ENCODE measurements around the gene CD80. TPM values are rescaled to one million over a fixed set of nuclear protein-coding genes. Genes with fewer than 3 reads are reported as not detected.
"Not testable (repeated sequence)": the region's sequence is repeated elsewhere in the genome, so short reads cannot be mapped to it uniquely, and the experiment has no call there.

Gene CD80
- total RNA-seq, 1 experiment from 2014 or later: not detected

- Histone ChIP-seq H3K4me3 (ENCODE audit: low read depth, low read length, poor library complexity, severe bottlenecking) (no peak overlapping the region), H3K27ac (ENCODE audit: low read depth, low read length, poor library complexity, severe bottlenecking) (no peak overlapping the region), H3K4me1 (ENCODE audit: insufficient read depth, low read length, poor library complexity, severe bottlenecking) (no peaks in the 10 kb centered on the region), H3K36me3 (ENCODE audit: insufficient read depth, low read length, poor library complexity, severe bottlenecking) (no peaks in the 10 kb centered on the region), H3K9me3 (ENCODE audit: low read depth, low read length, poor library complexity, severe bottlenecking) (no peaks in the 10 kb centered on the region), H3K27me3 (replicated peaks; ENCODE audit: insufficient read depth, low read depth, low read length, poor library complexity) (no peaks in the 10 kb centered on the region)
- CTCF ChIA-PET: no interaction called here
- no TSS peak for BruUV-seq (replicated peaks)
- POLR2A ChIA-PET (ENCODE audit: low non-redundant PET): no interaction called here
- TF ChIP-seq CTCF (conservative IDR thresholded peaks at IDR 0.05; ENCODE audit: low read depth, low read length) (no peak), EZH2 (IDR thresholded peaks at IDR 0.05; ENCODE audit: borderline replicate concordance, low read depth, low read length, poor library complexity, severe bottlenecking) (no peak)
- DNase-seq (ENCODE audit: low spot score): no peak
- intact Hi-C loops (cut with micrococcal nuclease; ENCODE audit: unreplicated experiment): no loop called here
These were observed 11.8 kb upstream of the CD80 start for GRCh38 chr3:119571230-119571629.

GRCh38 chr3:119570229-119570628, 10.8 kb upstream of the CD80 start:
- intact Hi-C loops (cut with micrococcal nuclease; ENCODE audit: unreplicated experiment): no loop called here
- Histone ChIP-seq H3K27me3 (replicated peaks; ENCODE audit: insufficient read depth, low read depth, low read length, poor library complexity) (no peaks in the 10 kb centered on the region), H3K4me1 (ENCODE audit: insufficient read depth, low read length, poor library complexity, severe bottlenecking) (no peaks in the 10 kb centered on the region), H3K36me3 (ENCODE audit: insufficient read depth, low read length, poor library complexity, severe bottlenecking) (no peaks in the 10 kb centered on the region), H3K9me3 (ENCODE audit: low read depth, low read length, poor library complexity, severe bottlenecking) (no peaks in the 10 kb centered on the region), H3K4me3 (ENCODE audit: low read depth, low read length, poor library complexity, severe bottlenecking) (no peak overlapping the region), H3K27ac (ENCODE audit: low read depth, low read length, poor library complexity, severe bottlenecking) (no peak overlapping the region)
- POLR2A ChIA-PET (ENCODE audit: low non-redundant PET): no interaction called here
- no peak for TF ChIP-seq CTCF (conservative IDR thresholded peaks at IDR 0.05; ENCODE audit: low read depth, low read length)
- no peak for TF ChIP-seq EZH2 (IDR thresholded peaks at IDR 0.05; ENCODE audit: borderline replicate concordance, low read depth, low read length, poor library complexity, severe bottlenecking)
- no peak for DNase-seq (ENCODE audit: low spot score)
- CTCF ChIA-PET: no interaction called here
- no TSS peak for BruUV-seq (replicated peaks)

- ChIA-PET POLR2A (ENCODE audit: low non-redundant PET) (no interaction called here), CTCF (no interaction called here)
- intact Hi-C loops (cut with micrococcal nuclease; ENCODE audit: unreplicated experiment): no loop called here
- Histone ChIP-seq H3K36me3 (ENCODE audit: insufficient read depth, low read length, poor library complexity, severe bottlenecking) (no peaks in the 10 kb centered on the region), H3K27ac (ENCODE audit: low read depth, low read length, poor library complexity, severe bottlenecking) (no peak overlapping the region), H3K27me3 (replicated peaks; ENCODE audit: insufficient read depth, low read depth, low read length, poor library complexity) (no peaks in the 10 kb centered on the region), H3K4me3 (ENCODE audit: low read depth, low read length, poor library complexity, severe bottlenecking) (no peak overlapping the region), H3K4me1 (ENCODE audit: insufficient read depth, low read length, poor library complexity, severe bottlenecking) (no peaks in the 10 kb centered on the region), H3K9me3 (ENCODE audit: low read depth, low read length, poor library complexity, severe bottlenecking) (no peaks in the 10 kb centered on the region)
- no TSS peak for BruUV-seq (replicated peaks)
- no peak for DNase-seq (ENCODE audit: low spot score)
- no peak for TF ChIP-seq EZH2 (IDR thresholded peaks at IDR 0.05; ENCODE audit: borderline replicate concordance, low read depth, low read length, poor library complexity, severe bottlenecking)
- TF ChIP-seq CTCF (conservative IDR thresholded peaks at IDR 0.05; ENCODE audit: low read depth, low read length): no peak
These were observed 9.7 kb upstream of the CD80 start for GRCh38 chr3:119569156-119569555.

GRCh38 chr3:119563334-119563733, 3.9 kb upstream of the CD80 start:
- H3K4me1 ChIP-seq (ENCODE audit: insufficient read depth, low read length, poor library complexity, severe bottlenecking); CTCF ChIA-PET; H3K27ac ChIP-seq (ENCODE audit: low read depth, low read length, poor library complexity, severe bottlenecking); H3K4me3 ChIP-seq (ENCODE audit: low read depth, low read length, poor library complexity, severe bottlenecking); H3K27me3 ChIP-seq (replicated peaks; ENCODE audit: insufficient read depth, low read depth, low read length, poor library complexity); intact Hi-C loops (cut with micrococcal nuclease; ENCODE audit: unreplicated experiment); BruUV-seq (replicated peaks); POLR2A ChIA-PET (ENCODE audit: low non-redundant PET); H3K9me3 ChIP-seq (ENCODE audit: low read depth, low read length, poor library complexity, severe bottlenecking); H3K36me3 ChIP-seq (ENCODE audit: insufficient read depth, low read length, poor library complexity, severe bottlenecking); DNase-seq (ENCODE audit: low spot score): not testable (repeated sequence)
